Measurements from ENCODE around the gene CUL7.

- TF ChIP-seq POLR2AphosphoS5 (IDR thresholded peaks at IDR 0.05; ENCODE audit: borderline replicate concordance, low read depth, low read length) (peak; percentile 87), EZH2 (IDR thresholded peaks at IDR 0.05) (no peak)
Measured at GRCh38 chr6:43013843-43014433, 39.7 kb downstream of the CUL7 start, which contains the start of the genes KLHDC3 and MEA1.
